Esophagus mucosa (tissue), 1 donor: Measurements from ENCODE around the gene BAG5. TPM values are rescaled to one million over a fixed set of nuclear protein-coding genes. Genes with fewer than 3 reads are reported as not detected.
A peak's percentile ranks its signal among the peaks of the same experiment; 100 is the strongest.

Experiments used
- ATAC-seq: fragments of 200-7000 bp; cut with Tn5 transposase; one replicate; pipeline ENCODE4 v1.9.1; 2020
- total RNA-seq: library from RNA; stranded (reverse); gene quantifications from one replicate; pipeline ENCODE4 v1.2.4, GENCODE V29; 2023
- donor health status: DM: yes; HTN: yes; CAD: no.

BAG5 gene
- total RNA-seq, 1 donor from 2014 or later, result 23.6 TPM

GRCh38 chr14:103545915-103546651 lies 16.4 kb downstream of the BAG5 start:
- no peak for ATAC-seq

GRCh38 chr14:103545219-103545914 lies 17.1 kb downstream of the BAG5 start:
- no peak for ATAC-seq

- no peak for ATAC-seq
Measured at GRCh38 chr14:103544388-103545218, 17.9 kb downstream of the BAG5 start.

GRCh38 chr14:103543721-103544387 lies 18.6 kb downstream of the BAG5 start:
- ATAC-seq, result no peak

GRCh38 chr14:103543140-103543539 lies 19.3 kb downstream of the BAG5 start:
- ATAC-seq, result no peak

- ATAC-seq, result no peak
Measured at GRCh38 chr14:103542605-103543088, 19.8 kb downstream of the BAG5 start.

GRCh38 chr14:103541709-103542604 lies 20.5 kb downstream of the BAG5 start:
- no peak for ATAC-seq

GRCh38 chr14:103540821-103541708 lies 21.4 kb downstream of the BAG5 start:
- ATAC-seq, result peak; percentile 27

GRCh38 chr14:103539056-103539825 lies 23.2 kb downstream of the BAG5 start:
- ATAC-seq, result no peak

GRCh38 chr14:103538291-103539055 lies 24.0 kb downstream of the BAG5 start:
- ATAC-seq, result no peak

- no peak for ATAC-seq
Measured at GRCh38 chr14:103537175-103537990, 25.1 kb downstream of the BAG5 start.

GRCh38 chr14:103536693-103537092 lies 25.8 kb downstream of the BAG5 start:
- ATAC-seq, result no peak

- ATAC-seq, result no peak
Measured at GRCh38 chr14:103535891-103536565, 26.4 kb downstream of the BAG5 start.

- no peak for ATAC-seq
Measured at GRCh38 chr14:103535081-103535890, 27.2 kb downstream of the BAG5 start.

- ATAC-seq, result no peak
Measured at GRCh38 chr14:103534576-103535061, 27.8 kb downstream of the BAG5 start.

GRCh38 chr14:103533999-103534575 lies 28.4 kb downstream of the BAG5 start:
- no peak for ATAC-seq
